ENCODE measurements around the gene C3orf85. TPM values are rescaled to one million over a fixed set of nuclear protein-coding genes. Genes with fewer than 3 reads are reported as not detected.

C3orf85 gene
- not detected in 5 replicates for total RNA-seq (2022; extraction: Qiagen RNA extraction; ENCODE audit: low read depth)

GRCh38 chr3:109136523-109136922 is at the start of gene C3orf85:
Gene C3orf85 (plus strand): TSS chr3:109136719. CDS start chr3:109136848, 129 bp downstream.

GRCh38 chr3:109117939-109118338 is 18.6 kb upstream of the C3orf85 start, which contains the start of gene MORC1:
Gene MORC1 (minus strand): TSS chr3:109118134. CDS start chr3:109118059, 75 bp downstream.

Other genes starting within 250 kb of the C3orf85 start
- gene GUCA1C, start 182.8 kb upstream of the C3orf85 start, total RNA-seq (2022; extraction: Qiagen RNA extraction; ENCODE audit: low read depth): not detected in 5 replicates
- not detected in 5 replicates for gene MORC1, start 18.6 kb upstream of the C3orf85 start, total RNA-seq (2022; extraction: Qiagen RNA extraction; ENCODE audit: low read depth)
- not detected in 5 replicates for gene DPPA2, start 179.8 kb downstream of the C3orf85 start, total RNA-seq (2022; extraction: Qiagen RNA extraction; ENCODE audit: low read depth)
- gene DPPA4, start 200.8 kb downstream of the C3orf85 start, total RNA-seq (2022; extraction: Qiagen RNA extraction; ENCODE audit: low read depth): not detected in 5 replicates